ENCODE data around the gene CSF2RB. TPM values are rescaled to one million over a fixed set of nuclear protein-coding genes. Genes with fewer than 3 reads are reported as not detected.

CSF2RB gene
- total RNA-seq, 1 experiment from 2014 or later, result not detected

DNA sequence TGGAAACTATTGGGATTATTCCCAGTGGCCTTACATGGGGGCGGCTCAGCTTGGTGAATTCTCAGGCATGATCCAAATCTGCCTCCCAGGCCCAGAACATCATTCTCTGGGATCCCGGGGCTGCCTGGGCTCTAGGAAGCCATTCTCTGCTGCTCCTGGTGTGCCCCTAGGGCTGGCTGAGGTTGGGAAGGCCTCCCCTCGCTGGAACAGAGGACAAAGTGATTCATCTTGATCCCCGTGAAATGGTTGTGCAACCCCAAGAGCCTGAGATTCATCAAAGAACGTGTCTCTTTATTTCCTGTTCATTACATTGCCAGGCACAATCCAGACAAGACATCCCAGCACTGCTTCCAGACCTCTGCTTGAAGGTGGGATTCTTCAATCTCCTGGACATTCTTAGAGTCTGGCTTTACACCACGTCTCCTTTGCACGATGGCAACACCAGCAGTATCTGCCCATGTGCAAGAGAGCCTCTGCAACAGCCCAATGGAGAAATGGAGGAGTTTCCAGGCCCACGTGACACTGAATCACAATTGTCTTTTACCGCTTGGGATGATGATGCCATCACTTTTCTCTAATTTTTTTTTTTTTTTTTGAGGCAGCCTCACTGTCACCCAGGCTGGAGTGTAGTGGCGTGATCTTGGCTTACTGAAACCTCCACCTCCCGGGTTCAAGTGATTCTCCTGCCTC, 53.6 kb downstream of the CSF2RB start:
- no peaks in the 10 kb centered on the region for H3K79me2 ChIP-seq (ENCODE audit: insufficient read depth, low read length)
- no peak overlapping the region for H3K56ac ChIP-seq (ENCODE audit: insufficient read length, low read depth, low read length)
- peaks cover 2 to 10% of the 10 kb centered on the region in 2 experiments for H3K4me1 Mint-ChIP-seq
- no peaks in the 10 kb centered on the region for H4K20me1 ChIP-seq (ENCODE audit: control insufficient read depth, insufficient read depth, insufficient read length)
- H3K27ac Mint-ChIP-seq, result no peak overlapping the region; a peak in 1 of 7 replicates
- peaks cover 0 to 2% of the 10 kb centered on the region in 2 experiments; a peak in 1 of 5 replicates for H3K9me3 Mint-ChIP-seq
- no peaks in the 10 kb centered on the region for H3K79me1 ChIP-seq (ENCODE audit: insufficient read depth, low read depth, low read length, poor library complexity, severe bottlenecking)
- H3K4me3 Mint-ChIP-seq, result no peak overlapping the region; a peak in 1 of 5 replicates
- H3K4ac ChIP-seq (ENCODE audit: low read depth, low read length), result no peak overlapping the region
- no peak overlapping the region for H2BK12ac ChIP-seq (ENCODE audit: insufficient read length, low read depth, low read length)
- no peak overlapping the region for H2BK120ac ChIP-seq (ENCODE audit: low read depth, low read length, poor library complexity, severe bottlenecking)
- no peaks in the 10 kb centered on the region for H3K23me2 ChIP-seq (ENCODE audit: insufficient read length, low read depth, low read length, poor library complexity, severe bottlenecking)
- H2AFZ ChIP-seq (ENCODE audit: low read length), result no peak overlapping the region
- no peak overlapping the region for H2BK15ac ChIP-seq (ENCODE audit: low read depth, low read length)
- H3K27me3 ChIP-seq (ENCODE audit: insufficient read depth, low read length), result no peaks in the 10 kb centered on the region
- no peak overlapping the region for H4K5ac ChIP-seq (ENCODE audit: insufficient read length, low read depth, low read length)
- no peak overlapping the region for H3T11ph ChIP-seq (ENCODE audit: low read length)
- peaks cover 19% of the 10 kb centered on the region for H3K27me3 Mint-ChIP-seq (ENCODE audit: low read depth)
- no peak overlapping the region for H3K14ac ChIP-seq (ENCODE audit: insufficient read depth, low read length)
- no peaks in the 10 kb centered on the region for H3K4me1 ChIP-seq (ENCODE audit: insufficient read depth, low read length)
- H4K91ac ChIP-seq (ENCODE audit: insufficient read length, low read depth, low read length), result no peak overlapping the region
- H3K4me2 ChIP-seq (ENCODE audit: insufficient read depth, insufficient read length, low read length), result no peak overlapping the region
- H3K18ac ChIP-seq (ENCODE audit: insufficient read length, low read depth, low read length), result no peak overlapping the region
- no peak for DNase-seq
- H3K23ac ChIP-seq (ENCODE audit: insufficient read length, low read depth, low read length), result no peak overlapping the region
- no peak overlapping the region for H2BK20ac ChIP-seq (ENCODE audit: low read depth, low read length, poor library complexity, severe bottlenecking)
- H3K9ac ChIP-seq (ENCODE audit: extremely low read depth, insufficient read length, low read length), result no peak overlapping the region
- no peak overlapping the region for H4K8ac ChIP-seq (replicated peaks; ENCODE audit: insufficient read length, low read depth, low read length)
- no CpG with 5 or more reads among the region's 11 CpGs for WGBS (ENCODE audit: extremely low coverage, insufficient read length, low lambda C conversion rate)
- H3K9me3 ChIP-seq (ENCODE audit: control insufficient read depth, low read depth, low read length), result no peaks in the 10 kb centered on the region
- H3K36me3 Mint-ChIP-seq (ENCODE audit: insufficient read depth in 1 of 3, low read depth in 3 of 3), result no peaks in the 10 kb centered on the region
- TF ChIP-seq, protein P1, sequence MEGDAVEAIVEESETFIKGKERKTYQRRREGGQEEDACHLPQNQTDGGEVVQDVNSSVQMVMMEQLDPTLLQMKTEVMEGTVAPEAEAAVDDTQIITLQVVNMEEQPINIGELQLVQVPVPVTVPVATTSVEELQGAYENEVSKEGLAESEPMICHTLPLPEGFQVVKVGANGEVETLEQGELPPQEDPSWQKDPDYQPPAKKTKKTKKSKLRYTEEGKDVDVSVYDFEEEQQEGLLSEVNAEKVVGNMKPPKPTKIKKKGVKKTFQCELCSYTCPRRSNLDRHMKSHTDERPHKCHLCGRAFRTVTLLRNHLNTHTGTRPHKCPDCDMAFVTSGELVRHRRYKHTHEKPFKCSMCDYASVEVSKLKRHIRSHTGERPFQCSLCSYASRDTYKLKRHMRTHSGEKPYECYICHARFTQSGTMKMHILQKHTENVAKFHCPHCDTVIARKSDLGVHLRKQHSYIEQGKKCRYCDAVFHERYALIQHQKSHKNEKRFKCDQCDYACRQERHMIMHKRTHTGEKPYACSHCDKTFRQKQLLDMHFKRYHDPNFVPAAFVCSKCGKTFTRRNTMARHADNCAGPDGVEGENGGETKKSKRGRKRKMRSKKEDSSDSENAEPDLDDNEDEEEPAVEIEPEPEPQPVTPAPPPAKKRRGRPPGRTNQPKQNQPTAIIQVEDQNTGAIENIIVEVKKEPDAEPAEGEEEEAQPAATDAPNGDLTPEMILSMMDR (conservative IDR thresholded peaks at IDR 0.05), result no peak
- no peak overlapping the region for H2AK5ac ChIP-seq (ENCODE audit: insufficient read length, low read length)
- no peak overlapping the region for H2BK5ac ChIP-seq (ENCODE audit: insufficient read length, low read length)
- H3K27ac ChIP-seq (ENCODE audit: insufficient read length, low read depth, low read length), result no peak overlapping the region
